Pulmonary artery endothelial cell (primary cell): ENCODE results near the gene CTNNA3. TPM values are rescaled to one million over a fixed set of nuclear protein-coding genes. Genes with fewer than 3 reads are reported as not detected.

ENCODE experiments used
- DNase-seq: peaks from one replicate; pipeline ENCODE4 v3.0.0-alpha.2; 2011; ENCODE audit warnings: low read depth, low spot score
- total RNA-seq: library from RNA; depleted of rRNA; stranded (reverse); fragments of >200 nt; gene quantifications from 2 replicates; pipeline ENCODE4 v1.2.3, GENCODE V29; 2014

CTNNA3 gene
- total RNA-seq, 1 donor from 2014 or later, result not detected

DNA sequence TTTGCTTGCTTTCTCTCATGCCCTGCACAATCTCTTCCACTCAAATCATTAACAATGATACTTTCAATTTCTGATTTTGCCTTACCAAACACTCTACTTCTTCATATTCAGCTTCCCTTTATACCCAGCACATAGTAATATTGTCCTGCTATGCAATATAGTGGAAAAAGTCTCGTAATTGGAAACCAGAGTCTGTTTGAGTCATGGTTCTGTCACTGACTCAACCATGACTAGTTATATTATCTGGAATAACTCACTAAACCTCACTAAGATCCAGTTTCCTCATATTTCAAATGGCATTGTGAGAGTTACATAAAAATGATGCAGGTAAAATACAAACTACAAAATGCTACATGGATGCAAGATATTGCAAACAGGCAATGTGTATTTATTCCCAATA, 868.6 kb downstream of the CTNNA3 start:
- no peak for DNase-seq

DNA sequence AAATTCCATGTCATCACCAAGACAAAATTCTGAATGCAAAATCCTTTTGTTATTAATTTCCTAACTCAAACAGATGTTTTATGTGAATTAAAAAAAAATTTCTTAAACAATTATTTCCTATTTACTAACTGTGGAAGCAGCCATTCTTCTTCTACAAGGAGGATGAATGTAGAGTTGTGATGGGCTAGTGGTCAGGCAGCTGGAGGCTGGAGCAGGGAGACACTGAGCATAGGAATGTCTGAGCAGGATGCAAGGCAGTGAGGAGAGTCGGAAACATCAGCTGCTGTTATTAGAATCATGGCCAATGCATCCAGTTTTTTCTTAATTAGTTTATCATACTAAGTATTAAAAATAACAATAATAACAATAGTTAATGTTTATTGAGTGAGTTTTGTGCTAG, 872.7 kb downstream of the CTNNA3 start:
- DNase-seq, result no peak

DNA sequence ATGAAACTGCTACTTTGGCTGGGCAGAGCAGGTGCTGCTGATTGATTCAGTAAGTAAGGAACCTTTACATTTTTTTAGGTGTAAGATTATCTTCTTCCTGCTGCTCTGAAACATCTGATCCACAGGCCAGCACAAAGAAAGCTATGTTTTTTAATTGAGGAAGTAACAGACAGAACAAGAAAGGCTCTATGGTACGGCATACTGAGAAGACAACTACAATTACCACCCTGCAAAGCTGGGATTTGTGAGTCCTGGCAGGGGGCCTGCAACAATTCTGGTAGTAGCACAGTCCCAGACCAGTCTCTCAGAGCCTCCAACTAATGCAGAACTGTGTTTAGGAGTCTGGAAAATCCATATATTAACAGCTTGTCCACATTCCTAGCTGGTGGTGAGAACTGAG, 873.2 kb downstream of the CTNNA3 start:
- no peak for DNase-seq

DNA sequence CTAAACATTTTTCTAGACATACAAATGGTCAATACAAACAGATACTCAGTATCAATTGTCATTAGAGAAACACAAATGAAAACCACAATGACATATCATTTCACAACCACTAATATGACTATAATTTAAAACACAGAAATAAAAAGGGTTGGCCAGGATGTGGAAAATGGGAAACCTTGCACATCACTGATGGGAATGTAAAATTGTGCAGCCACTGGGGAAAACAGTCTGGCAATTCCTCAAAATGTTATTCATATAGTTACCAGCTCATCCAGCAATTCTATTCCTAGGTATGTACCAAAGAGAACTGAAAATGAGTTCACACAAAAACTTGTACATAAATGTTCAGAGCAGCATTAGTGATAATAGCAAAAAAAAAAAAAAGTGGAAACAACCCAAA, 876.3 kb downstream of the CTNNA3 start:
- no peak for DNase-seq

DNA sequence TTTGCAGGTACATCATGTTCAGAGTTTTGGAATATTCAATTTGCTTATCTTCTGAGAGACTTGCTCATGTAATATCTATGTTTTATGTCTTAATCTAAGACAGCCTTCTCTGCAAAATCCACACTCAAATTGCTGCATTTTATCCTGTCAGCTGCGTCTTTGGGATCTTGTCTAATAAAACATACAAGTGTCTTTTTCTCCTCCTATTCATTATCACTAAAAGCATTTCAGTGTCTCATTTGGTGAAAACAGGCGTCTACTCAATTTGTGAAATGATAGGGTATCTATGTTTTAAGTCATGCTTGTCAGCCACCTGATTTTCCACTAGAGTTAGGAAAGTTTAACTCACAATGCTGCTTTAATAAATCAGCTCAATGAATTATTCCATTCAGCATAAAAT, 882.9 kb downstream of the CTNNA3 start:
- DNase-seq, result no peak

DNA sequence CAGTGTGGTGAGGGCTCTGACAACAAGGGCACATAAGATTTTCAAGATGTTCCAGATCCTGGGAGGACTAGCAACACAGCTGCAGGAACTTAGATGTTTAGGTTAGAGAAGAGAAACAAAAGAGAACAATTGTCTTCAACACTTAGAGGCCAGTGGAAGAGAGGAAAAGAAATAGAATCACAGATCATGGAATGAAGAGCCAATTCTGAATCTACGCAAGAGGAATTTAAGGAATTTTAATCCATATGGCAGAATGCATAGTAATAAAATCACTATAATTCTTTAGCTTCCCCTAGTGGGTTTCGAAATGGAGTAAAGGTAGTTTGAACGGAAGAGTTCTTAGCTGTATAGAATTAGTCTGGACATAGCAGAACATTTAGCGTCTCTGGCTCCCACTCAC, 884.8 kb downstream of the CTNNA3 start:
- no peak for DNase-seq

DNA sequence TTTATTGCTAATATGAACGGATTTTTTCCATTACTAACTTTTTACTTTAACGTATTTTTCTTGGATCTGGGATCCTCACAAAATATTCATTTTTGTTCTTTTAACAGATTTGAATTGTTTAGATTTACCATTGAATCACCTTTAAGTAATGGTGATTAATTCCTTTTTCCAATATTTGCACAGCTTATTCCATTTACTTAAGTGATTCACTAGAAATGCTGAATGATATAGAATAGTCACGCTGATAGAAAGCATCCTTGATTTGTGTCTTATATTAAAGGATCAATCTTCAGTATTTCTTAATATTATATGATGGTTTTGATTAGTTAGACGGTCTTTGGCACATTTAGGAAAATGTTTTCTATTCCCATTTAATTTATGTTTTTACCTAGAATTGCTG, 886.6 kb downstream of the CTNNA3 start:
- no peak for DNase-seq

DNA sequence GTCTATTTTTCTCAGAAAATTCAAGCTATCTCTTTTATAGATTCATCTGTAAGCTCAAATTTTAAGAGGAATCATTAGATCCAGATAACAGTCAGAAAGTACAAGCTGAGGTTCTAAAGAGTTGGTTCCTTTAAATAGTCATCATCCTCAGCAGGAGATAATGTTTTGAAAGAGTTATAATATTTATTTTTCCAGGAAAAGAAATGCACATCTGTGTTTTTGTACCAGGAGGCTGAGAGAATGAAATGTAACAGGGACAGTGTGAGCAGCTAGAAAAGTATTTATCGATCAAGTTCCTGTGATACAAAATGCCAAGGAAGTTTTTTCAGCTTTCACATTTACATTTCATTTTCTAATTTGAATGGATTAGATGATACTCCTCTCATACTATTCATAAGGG, 890.4 kb downstream of the CTNNA3 start:
- DNase-seq, result no peak

DNA sequence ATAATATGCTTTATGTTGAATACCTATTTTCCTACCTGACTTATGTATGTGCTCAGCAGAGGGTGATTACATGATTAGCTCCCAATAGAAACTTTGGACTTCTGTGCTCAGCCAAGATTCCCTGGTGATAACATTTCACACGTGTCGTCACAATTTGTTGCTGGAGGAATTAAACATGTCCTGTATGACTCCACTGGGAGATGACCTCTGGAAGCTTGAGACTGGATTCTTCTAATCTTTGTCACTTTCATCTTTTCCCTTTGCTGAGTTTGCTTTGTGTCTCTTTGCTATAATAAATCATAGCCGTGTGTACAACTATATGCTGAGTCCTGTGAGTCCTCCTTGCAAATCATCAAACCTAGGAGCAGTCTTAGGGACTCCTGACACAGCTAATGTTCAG, 891.0 kb downstream of the CTNNA3 start:
- no peak for DNase-seq

DNA sequence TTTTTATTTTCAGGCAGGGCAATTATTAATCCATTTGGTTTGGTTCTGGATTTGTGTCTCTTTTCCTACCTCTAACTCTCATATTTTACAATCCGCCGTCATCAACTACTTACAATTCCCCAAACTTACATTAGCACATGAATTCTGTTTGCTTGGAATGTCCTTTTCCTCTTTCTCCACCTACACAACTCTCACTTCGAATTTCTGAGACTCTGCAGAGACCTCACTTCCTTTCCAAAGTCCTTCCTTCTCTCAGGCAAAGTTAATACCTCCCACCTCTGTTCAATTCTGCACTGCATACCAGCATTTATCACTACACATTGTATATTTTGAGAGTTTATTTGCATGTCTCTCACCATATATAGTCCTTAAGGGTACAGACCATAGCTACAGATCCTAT, 892.8 kb downstream of the CTNNA3 start:
- no peak for DNase-seq

DNA sequence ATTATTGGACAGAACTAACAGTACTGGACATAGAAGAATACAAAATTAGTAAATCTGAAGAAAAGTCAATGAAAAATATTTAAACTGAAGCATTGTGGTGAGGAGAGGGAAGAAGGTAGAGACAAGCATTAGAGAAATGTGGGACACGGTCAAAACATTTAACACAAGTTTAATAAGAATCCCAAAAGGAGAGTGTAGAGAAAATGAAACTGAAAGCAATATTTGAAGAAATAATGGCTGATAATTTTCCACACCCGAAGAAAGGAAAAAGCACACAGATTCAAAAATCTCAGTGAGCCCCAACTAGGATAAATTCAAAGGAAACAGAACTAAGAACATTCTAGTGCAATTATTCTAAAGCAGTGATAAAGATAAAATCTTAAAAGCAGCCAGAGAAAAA, 896.5 kb downstream of the CTNNA3 start:
- DNase-seq, result no peak

DNA sequence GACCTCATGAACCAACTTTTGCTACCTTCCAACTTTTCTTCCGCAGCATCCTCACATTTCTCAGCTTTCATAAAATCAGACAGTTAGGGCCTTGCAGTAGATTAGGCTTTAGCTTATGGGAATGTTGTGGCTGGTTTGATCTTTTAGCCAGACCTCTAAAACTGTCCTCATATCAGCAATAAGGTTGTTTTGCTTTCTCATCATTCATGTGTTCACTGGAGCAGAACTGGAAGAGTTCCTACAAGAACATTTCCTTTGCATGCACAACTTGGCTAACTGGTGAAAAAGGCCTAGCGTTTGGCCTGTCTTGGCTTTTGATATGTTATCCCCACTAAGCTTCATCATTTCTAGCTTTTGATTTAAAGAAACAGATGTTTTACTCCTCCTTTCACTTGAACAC, 900.1 kb downstream of the CTNNA3 start:
- DNase-seq, result no peak

DNA sequence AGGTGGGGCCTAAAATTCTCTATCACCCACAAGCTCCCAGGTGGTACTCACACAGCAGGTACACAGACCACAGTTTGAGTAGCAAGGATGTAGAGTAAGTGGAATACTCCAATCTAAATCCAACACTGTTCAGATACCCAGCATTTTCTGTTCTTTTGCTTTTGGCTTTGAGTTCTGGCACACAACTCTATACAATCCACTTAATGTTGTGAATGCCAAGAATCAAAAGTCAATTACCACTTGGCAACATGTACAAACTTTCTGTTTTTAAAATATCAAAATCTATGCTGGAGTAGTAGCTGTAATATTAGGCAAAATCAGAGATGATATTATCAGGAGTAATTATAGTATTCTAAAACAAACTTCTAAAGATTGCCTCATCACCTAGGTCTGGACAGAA, 903.6 kb downstream of the CTNNA3 start:
- DNase-seq, result no peak

DNA sequence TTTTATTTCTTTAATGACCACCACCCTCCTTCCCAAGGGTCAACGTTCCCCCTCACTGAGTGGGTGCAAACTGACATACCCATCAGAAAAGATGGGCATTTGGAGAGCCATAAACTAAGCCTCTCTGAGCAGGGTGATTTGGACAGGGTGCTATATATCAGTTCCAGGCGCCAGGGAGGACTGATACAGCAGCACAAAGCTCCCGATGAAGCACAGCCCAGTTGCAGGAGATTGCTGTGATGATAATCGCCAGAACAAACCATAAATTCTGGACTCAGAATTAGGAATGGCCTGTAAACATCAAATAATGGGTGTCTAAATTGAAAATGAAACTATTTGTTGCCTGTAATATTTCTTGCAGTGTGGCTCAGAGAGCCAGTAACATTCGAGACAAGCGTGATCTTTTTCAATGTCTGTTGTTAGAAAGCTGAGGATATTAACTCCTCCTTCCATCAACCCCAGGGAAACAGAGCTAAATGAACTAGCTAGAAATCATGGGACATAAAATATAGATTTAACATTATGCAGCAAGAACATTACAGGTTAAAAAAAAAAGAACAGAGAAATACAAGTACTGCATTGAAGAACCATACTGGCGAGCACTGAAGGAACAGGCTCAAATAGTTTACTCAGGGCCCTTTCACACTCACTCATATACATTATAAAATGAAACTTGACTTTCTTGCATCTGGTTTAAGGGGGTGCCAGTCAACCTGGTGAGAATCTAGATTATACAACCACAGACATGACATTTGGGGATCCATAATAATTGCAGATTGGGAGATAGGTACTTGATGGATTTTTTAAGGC, 907.6 kb downstream of the CTNNA3 start:
- no peak for DNase-seq

DNA sequence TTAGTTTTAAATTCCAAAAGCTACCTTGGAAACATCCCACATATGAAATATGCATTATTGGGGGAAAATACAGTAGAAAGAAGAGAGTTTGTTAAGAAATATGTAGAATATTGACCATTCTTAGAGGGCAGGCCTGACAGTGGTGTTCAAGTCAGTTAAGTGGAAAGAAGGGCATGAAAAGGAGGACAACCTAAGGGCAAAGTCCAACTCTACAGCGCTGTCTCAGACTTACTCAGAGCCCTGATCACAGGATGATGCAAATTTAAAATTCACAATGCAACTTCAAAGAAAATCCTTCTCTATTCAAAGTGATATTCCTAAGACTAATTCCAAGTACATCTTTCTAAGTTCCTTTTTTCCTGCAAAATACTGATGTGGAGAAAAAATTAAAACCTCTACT, 909.3 kb downstream of the CTNNA3 start:
- DNase-seq, result no peak

DNA sequence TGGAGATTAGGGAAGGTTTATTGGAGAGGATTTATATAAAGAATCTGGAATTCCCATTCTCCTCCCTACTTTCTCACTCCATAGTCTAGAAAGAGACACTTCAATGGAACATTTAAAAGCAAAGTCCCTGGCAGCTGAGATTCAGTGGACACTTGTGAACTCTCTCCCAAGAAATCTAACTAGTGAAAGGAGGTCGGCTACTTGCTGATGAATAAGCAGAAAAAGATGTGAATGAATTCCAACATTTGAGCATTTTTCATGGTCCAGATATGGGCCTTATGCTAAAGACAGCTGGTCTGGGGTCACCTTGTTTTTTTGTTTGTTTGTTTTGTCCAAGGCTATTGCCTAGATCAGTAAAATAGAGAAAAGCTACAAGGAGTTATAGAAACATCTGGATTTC, 911.2 kb downstream of the CTNNA3 start:
- DNase-seq, result no peak

DNA sequence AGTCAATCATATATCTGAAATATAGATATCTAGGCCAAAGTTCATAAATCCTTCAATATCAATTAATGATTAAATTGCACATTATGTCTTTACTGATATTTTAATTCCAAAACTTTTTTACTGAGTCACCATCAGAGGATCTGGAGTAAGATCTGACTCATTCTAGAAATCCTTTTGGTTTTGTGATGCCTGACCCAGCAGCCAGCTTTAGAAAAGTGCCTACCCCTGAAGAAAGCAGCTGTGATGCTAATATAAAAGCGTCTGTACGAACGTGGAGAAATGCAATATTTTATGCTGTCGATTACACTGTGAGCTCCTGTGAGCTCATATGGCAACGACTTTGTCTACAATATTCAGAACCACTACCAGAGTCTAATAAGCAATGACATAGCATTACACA, 912.7 kb downstream of the CTNNA3 start:
- no peak for DNase-seq

DNA sequence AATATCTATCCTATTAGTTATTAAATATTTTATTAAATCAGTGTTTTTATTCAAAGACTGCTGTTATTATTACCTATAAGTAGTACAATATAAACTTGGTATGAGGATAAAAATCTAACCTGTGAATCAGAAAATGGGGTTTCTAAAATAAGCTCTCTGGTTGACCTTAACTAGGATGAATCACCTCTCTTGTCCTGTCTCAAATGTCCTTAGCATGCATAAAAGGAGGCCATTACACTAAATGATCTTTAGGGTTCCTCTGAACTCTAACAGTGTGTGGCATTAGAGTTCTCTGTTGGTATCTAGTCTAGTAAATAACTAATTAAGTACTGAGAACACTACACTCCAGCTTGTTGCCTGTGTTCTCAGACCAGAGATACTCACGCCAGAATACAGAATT, 913.2 kb downstream of the CTNNA3 start:
- DNase-seq, result no peak

DNA sequence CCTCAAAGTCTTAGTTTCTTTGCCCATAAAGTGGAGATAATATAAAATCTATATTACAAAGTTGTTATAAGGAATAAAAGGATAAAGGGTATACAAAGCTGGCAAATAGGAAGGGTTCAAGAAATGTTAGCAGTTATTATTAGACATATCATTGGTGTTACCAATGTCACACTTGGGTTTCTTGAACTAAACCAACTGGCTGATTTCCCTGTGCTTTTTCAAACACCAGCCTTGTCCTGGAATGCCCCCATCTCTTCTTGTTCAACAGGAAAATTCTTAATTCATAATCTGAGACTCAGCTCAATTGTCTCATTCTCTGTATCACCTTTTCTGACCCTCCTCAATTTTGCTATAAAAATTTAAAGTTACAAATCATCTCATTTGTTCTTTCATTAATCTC, 913.9 kb downstream of the CTNNA3 start:
- no peak for DNase-seq

DNA sequence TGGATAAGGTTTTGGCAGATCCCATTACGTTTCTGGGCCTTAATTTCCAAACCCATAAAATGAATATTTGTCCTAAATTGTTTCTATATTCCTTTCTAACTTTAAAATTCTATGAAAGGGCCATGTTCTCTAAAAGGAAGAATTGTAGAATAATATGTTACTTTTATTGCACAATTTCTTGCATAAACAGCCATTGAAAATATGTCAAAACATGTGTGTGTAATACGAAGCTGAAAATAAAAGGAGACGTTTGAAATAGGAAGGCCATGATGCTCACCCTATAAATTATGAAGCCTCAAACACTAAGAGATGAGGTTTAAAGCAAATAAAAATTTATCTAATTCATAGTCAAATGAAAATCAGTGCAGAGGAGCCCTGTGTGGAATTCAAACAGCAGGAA, 915.2 kb downstream of the CTNNA3 start:
- no peak for DNase-seq

DNA sequence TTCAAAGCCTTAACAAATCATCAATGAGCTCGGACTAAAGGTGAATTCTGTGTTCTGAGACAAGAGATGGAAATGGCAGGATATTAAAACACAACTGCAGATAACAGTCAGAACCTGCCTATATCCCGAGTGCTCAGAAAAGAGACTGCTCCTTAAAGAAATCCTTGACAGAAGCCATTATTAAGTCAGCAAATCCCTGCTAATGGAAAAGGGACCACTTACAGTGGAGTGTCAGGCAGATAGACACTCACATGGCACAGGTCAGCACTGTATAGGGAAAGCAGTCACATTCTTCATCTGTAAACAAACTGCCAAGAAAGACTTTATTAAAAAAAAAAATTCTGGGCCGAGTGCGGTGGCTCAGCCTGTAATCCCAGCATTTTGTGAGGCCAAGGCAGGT, 917.6 kb downstream of the CTNNA3 start:
- DNase-seq, result no peak

DNA sequence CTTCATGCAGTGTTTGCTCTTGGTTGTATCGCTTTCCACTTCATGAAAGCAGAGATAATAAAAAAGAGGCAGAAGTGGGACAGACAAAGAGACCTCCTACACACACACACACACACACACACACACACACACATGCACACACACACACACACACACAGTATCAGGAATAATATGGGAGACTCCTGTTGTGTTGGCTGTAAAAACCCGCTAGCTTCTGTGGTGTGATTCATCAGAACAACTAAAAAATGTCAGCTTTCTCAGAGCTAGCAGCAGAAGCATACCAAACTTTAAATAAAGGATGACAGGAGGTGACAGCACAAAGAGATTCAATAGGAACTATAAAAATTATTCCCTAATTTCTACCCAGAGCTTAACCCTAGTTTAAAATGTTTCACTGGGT, 918.3 kb downstream of the CTNNA3 start:
- DNase-seq, result no peak

DNA sequence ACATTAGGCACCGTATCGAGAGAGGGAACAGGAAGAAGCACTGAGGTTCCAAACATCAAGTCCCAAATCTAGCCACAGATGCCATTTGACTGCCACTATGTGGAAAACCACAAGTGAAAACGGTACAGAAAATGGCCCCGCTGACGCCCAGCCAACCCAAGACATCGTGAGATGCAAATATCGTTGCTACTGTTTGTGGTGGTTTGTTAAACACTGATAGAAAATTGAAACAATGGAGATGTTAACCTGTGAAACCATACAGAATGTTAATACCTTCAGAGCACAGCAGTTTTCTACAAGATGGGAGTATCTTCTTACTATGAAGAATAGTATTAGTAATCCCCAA, 922.5 kb downstream of the CTNNA3 start:
- DNase-seq, result no peak
